ENCODE data around the gene TRDN.
"Not testable (repeated sequence)": the region's sequence is repeated elsewhere in the genome, so short reads cannot be mapped to it uniquely, and the experiment has no call there.

The TRDN gene

DNA sequence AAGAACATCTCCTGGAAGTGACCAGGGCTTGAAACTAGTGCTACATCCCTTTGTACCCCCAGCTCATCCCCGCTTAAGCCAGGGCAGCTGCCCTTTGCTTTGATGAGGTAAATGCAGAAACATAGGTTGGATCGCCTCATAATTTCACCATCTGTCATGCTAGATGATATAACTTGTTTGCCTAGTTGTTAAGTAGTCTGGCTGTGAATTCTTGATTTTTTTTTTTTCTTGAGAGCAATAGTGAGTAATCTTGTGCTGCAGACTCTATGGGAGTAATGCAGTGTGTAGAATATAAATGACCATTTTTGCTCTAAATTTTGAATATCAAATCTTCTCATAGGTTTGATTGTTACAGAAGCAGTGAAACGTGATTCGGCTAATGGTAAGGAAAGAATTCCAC, 4.1 kb downstream of the TRDN start:
- no peak for DNase-seq (ENCODE audit: low read depth in 2 of 2)

DNA sequence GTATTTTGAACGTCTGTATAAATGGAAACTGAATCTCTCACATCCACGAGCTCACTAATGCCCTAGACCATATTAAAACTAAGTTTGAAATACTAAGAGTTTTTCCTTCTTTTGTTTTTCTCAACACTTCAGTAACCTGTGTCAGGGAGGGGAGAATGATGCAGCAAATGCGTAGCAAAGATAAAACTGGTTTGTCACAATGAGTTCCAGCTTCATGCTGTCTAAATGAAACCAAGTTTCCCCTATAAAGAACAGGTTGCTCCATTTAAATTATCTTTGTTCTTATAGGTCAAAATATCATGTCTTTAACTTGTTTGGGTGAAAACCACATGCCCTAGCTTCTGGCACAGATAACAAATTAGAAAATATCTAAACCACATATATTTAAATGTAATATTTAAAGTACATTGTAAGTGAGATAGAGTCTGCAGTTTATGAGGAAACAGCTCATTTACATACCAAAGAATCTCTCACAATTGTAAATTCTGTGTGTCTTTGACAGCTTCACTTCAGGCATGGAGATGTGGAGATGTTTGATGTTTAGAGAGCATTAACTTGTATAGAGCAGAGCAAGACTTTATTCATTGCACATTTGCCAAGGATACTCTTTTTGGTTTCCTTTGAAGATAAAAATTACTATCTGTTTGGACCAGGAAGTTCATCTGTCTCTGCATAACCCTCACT, 7.3 kb downstream of the TRDN start:
- DNase-seq (ENCODE audit: low read depth in 2 of 2) = no peak

DNA sequence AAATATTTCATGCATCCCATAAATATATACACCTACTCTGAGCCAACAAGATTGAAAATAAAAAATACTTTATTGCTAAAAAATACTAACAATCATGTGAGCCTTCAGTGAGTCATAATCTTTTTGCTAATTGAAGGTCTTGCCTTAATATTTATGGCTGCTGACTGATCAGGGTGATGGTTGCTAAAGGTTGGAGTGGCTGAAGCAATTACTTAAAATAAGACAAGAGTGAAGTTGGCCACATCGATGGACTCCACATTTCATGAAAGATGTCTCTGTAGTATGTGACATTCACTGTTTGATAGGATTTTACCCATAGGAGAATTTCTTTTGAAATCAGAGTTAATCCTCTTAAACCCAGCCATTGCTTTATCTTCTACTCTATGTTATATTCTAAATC, 11.1 kb downstream of the TRDN start:
- DNase-seq (ENCODE audit: low read depth in 2 of 2) = no peak

DNA sequence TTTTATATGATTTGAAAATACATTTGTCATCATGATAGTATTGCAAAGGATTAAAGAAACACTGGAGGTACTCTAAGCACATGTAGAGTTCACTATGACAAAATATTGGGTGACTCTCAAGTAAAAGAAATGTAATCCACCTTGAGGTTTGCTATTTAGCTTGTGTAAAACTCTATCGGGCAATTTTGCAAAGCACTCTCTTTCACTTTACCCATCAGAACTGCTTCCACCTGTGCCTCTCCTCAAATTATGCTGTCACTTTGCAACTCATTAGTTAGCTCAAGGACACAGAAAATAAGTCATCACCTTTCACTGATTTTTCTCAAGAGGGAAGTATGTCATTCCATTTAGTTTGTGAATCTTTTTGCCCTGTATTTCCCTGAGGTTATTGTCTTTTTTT, 14.0 kb downstream of the TRDN start:
- no peak for DNase-seq (ENCODE audit: low read depth in 2 of 2)

DNA sequence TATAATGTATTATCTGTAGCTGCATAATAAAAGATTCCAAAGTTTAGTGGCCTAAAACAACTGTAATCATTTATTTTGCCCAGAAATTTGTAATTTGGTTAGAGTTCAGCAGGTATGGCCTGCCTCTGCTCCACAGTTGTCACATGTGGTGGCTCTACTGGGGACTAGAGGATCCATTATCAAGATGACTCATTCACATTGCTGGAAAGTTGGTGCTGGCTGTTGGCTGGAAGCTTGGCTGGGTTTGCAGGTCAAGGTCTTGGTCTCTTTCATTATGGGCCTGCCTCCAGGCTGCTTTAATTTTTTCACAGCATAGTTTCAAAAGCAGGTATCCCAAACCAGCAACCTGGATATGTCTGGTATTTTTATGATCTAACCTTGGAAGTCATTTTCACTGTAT, 17.6 kb downstream of the TRDN start:
- DNase-seq (ENCODE audit: low read depth in 2 of 2) = no peak

DNA sequence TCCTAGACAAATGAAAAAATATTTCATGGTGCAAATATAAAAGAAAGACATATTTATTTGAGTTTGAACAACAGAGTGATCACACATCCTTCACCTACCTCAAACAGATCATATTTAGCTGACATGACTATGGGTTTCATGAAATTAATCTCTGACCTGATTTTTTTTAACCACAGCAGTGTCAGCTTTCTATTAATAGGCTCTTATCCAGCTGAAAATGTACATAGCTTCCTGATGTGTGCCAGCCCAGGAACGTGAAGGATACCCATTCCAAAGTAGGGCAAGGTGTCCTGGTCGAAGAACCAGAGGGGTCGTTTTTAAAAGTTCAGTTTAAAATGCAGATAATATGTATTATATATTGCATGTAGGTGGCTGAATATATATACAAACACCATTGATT, 19.8 kb downstream of the TRDN start:
- no peak for DNase-seq (ENCODE audit: low read depth in 2 of 2)

DNA sequence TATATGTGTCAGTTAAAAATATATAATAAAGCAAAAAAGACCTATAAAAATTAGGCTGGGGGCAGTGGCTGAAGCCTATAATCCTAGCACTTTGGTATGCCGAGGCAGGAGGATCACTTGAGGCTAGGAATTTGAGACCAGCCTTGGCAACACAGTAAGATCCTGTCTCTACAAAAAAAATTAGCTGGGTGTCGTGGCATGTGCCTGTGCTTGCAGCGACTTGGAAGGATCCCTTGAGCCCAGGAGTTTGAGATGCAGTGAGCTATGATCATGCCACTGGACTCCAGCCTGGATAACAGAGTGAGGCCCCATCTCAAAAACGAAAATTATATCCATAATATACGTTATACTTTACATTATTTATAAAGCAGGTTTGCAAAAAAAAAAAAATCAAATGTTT, 20.7 kb downstream of the TRDN start:
- DNase-seq (ENCODE audit: low read depth in 2 of 2) = no peak

DNA sequence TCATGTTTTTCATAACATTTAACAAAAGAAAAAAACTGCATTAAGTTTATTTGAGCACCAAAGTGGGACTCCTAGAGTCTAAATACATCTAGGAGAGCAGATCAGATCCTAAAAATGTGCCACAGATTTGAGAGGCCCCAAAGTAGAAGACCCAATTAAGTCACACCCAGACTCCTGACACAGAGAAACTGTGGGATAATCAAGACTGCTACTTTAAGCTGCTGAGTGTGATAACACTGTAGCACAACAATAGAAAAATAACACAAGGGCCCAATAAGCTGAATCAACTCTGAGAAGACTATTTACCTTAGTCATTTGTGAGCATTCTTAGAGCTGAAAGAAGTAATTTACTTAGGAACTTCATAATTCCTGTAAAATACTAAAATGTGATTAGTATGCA, 26.0 kb downstream of the TRDN start:
- no peak for DNase-seq (ENCODE audit: low read depth in 2 of 2)

DNA sequence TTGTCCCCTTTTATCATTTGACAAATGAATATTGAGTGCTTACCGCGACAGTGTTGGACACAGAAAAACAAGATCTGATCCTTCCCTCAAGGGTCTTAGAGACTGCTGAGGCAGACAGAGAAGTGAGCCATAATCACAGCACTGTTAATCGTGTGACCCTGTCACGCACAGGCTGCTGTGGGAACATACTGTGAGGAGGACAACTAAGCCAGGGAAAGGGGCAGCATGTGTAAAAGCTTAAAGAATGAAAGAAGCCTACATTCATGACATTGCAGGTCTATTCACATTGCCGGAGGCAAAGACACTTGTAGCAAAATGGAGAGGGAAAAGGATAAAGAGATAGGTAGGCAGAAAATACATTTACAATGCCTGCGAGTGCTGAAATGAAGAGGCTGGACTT, 32.7 kb downstream of the TRDN start:
- DNase-seq (ENCODE audit: low read depth in 2 of 2) = no peak

DNA sequence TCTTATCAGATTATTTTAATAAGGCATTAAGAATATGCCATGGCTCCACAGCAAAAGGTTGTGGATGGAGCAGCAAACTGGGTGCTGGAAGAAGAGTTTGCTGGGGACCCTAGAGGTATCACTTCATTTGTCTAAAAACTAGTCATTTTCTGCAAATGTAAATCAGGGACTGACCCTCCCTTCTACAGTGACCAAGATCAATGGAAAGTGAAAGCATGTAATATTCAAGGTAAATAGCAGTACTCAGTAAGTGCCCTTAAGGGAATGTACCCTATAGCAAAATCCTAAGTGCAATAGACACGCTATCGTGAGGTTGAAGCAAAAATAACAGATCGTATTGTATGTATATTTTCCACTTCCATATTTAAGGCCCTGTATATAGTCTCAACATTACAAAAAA, 38.7 kb downstream of the TRDN start:
- DNase-seq (ENCODE audit: low read depth in 2 of 2) = no peak

DNA sequence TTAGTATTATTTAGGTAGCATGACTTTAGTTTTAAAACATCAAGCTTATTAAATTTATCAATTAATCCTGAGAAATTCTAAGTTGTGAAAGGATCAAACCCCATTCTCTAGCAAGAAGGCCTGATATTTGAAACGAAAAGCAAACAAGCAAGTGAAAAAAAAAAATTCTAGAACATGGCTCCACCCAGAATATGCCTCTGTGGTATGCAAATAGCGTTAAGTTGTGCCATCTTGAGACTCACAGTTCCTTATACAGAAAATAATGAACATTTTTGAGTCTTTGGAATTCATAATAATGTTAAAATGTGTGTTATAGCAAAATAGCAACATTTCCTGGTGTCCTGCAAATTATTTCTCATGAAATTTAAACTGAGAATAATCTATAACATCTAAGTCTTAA, 42.0 kb downstream of the TRDN start:
- DNase-seq (ENCODE audit: low read depth in 2 of 2) = no peak

DNA sequence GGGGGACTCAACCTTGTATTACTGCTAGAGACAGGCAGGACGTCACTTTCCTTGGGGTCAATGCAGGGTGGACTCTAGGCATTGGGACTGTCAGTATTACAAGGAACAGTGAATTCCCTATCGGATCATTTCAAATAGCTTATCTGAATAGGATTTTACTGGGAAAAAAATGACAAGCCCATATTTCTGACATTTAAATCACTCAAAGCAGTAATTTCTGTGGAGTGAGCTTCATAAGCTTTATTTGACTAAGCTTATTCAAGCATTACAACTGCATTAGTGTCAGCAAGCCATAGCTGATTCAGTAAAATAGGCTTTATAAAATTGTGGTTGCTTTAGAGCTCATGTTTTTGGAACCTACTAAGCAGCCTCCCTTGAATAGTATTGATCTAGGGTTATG, 44.3 kb downstream of the TRDN start:
- DNase-seq (ENCODE audit: low read depth in 2 of 2) = no peak

DNA sequence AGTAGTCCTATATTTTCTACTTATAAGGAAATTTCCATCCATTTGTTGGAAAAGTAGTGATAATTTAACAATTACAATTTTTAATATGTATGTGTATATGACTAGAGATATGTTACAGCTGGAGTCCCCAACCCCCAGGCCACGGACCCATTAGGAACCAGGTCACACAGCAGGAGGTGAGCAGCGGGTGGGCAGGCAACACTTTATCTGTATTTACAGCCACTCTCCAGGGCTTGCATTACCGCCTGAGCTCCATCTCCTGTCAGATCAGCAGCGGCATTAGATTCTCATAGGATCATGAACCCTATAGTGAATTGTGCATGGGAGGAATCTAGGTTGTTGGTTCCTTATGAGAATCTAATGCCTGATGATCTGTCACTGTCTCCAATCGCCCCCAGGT, 46.8 kb downstream of the TRDN start:
- DNase-seq (ENCODE audit: low read depth in 2 of 2) = no peak

DNA sequence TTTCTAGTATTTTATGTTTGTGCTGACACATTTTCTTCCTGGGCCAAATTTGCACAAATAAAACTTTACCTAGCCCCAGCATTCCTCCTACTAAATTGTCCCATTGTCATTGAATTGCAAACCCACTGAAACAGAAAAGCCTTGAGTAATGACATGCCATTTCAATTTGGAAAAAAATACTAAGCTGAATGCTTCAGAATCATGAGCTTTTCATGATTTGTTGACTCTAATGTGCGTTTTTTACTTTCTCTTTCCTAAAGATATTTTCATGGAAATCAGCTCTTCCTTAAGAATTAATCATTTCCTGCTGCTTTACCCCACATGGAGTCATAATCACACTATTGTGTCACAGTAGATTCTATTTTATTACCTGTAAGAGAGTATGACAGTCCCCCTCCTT, 47.4 kb downstream of the TRDN start:
- no peak for DNase-seq (ENCODE audit: low read depth in 2 of 2)

DNA sequence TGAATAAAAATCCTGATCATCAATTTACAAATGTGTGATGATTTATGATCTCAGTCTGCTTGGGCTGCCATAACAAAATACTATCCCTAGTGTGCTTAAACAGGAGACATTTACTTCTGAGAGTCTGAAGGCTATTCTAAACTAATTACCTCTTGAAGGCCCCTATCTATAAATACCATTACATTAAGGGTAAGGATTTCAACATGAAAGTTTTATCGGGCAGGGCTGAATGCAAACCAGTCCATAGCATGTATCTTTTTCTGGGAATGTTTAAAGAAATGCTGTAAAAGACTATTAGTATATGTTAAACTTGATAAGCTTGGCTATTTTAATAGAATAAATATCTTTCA, 48.2 kb downstream of the TRDN start:
- no peak for DNase-seq (ENCODE audit: low read depth in 2 of 2)

DNA sequence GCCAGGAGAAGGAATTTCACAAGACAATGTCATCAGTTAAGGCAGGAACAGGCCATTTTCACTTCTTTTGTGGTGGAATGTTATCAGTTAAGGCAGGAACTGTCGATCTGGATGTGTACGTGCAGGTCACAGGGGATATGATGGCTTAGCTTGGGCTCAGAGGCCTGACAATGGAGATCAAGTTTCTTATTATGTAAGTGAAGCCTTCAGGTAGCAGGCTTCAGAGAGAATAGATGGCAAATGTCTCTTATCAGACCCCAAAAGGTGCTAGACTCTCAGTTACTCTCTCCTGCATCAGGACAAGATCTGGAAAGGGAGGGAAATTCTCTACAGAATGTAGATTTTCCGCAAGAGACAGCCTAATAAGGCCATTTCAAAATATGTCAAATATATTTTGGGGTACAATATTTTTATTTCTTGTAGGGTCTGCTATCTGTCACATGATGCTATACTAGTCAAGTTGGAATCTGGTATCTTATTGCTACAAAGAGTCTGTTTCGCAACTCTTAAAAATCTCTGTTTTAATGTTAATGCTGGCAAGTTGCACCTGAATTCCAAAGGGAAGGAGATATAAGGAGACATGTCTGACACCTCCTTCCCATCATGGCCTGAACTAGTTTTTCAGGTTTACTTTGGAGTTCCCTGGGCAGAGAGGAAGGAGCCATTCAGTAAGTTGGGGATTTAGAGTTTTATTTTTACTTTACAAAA, 48.8 kb downstream of the TRDN start:
- DNase-seq (ENCODE audit: low read depth in 2 of 2) = no peak

DNA sequence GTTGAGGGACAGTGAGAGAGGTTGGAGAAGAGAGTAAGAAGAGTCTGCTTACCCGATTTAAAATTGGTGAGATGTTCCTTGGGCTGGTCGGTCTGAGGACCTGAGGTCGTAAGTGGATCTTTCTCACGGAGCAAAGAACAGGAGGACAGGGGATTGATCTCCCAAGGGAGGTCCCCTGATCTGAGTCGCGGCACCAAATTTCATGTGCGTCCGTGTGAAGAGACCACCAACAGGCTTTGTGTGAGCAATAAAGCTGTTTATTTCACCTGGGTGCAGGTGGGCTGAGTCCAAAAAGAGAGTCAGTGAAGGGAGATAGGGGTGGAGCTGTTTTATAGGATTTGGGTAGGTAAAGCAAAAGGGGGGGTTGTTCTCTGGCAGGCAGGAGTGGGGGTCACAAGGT, 49.3 kb downstream of the TRDN start:
- DNase-seq (ENCODE audit: low read depth in 2 of 2) = not testable (repeated sequence)

DNA sequence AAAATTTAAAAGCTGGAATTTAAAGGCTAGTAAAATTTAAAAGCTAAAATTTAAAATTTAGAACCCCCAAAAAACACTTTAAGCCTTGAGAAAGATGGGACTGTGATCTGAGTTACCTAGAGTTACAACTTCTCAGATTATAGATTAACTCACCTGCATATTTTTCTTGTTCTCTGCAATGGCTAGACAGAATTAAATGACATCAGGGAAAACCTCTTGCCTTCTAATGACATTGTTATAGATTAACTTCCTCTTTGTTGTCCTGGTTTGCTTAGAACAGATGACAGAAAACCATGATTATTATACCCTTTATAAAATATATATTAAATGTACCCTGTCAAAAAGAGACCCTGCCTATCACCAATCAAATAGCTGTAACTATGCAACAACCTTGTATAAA, 56.4 kb downstream of the TRDN start:
- DNase-seq (ENCODE audit: low read depth in 2 of 2) = no peak

DNA sequence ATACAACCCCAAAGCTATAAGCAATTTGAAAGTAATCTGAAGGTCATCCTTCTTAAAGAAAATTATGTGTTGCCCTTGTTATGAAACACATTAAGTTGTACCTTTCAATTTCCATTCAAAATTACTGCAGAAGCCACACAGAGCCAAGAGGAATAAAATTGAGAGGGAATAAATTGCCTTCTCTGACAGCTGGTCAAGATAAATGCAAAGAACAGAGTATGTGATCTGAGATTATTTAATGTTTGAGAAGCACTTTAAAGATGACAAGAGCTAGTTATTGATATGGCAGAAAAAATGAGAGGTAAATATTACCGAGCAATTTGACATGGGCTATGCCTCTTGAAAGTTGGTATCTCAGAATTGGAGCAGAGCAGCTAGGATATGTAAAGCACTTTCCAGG, 61.6 kb downstream of the TRDN start:
- no peak for DNase-seq (ENCODE audit: low read depth in 2 of 2)

DNA sequence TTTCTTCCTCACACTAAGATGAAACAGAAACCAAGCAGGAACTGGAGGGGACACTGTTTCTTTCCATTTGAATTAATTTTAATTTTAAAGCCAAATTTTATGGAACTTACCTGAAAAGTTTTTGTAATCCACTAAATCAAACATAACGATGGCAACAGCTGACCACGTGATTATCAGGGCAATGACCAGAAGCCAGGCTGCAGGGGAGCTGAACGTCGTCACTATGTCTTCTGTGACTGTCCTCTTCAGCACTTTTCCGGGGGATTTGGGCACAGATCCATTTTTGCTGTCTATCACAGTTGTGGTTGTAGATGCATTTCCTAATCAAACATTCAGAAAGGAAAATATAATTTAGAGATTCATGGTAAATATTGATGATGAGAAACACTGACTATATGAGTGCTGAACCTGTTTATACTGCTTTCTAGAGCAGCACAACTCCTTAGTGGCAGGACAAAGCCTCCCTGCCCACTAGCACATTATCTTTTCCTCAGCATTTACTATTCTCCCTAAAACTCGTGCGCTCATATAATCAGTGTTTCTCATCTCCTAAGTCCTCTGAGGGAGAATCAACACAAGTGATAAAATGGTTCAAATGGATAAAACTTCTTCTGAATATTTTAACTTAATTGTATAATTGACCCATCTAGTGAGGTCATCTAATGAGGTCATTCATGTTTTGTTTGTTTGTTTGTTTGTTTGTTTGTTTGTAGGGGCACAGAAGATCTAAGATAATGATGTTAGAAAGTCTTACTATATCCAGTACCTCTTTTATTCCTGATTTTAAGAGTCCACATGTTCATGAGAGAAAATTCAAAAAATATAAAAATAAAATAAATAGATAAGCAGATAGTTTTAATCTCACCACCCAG, 65.7 kb downstream of the TRDN start:
- no peak for DNase-seq (ENCODE audit: low read depth in 2 of 2)

DNA sequence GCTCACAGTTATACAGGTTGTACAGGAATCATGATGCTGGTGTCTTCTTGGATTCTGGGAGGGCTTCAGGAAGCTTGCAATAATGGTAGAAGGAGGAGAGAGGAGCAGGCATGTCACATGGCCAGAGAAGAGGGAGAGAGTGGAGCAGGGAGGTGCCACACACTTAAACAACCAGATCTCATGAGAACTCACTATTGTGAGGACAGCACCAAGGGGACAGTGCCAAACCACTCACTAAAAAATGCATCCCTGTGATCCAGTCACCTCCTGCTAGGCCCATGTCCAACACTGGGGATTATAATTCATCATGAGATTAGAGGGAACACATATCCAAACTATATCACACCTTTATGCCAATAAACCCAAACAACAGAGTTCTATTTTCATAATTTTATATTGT, 67.2 kb downstream of the TRDN start:
- no peak for DNase-seq (ENCODE audit: low read depth in 2 of 2)

DNA sequence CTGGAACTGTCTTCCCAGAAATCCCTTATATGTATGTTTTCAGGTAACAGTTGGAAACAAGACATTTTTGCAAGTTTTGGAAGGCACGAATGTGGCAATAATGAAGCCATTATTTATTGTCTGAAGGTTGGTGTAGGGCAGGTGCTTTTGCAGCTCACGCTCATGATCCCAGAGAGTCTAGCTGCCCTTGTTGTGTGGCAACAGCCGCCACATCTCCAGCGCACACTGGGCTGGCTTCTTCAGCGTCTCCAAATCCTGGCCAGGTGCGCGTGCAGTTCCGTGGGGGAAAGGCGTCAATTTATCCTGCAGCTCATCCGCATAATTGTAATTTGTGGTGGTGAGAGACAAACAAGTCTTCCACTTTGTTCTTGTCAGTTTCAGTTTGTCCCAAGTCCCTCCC, 71.2 kb downstream of the TRDN start:
- DNase-seq (ENCODE audit: low read depth in 2 of 2) = no peak

DNA sequence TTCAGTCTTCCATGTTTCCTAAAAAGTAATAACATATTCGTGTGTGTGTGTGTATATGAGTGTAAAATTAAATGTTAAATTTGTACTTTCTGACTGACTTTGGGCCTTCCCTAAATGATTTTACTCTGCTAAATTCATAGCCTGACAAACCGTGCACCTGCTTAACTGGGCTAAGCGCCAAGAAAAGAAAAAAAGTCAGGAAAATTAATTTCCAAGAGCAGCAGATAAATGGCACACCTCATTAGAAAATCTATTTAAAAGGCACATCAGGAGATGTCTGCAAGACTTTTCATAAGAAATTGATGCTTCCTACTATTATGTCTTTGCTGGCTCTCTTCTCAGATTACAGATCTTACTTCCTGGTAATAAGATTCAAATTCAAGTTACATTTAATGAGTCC, 72.4 kb downstream of the TRDN start:
- DNase-seq (ENCODE audit: low read depth in 2 of 2) = no peak
